Panc1 (cell line): ENCODE measurements around the gene SOX5. TPM values are rescaled to one million over a fixed set of nuclear protein-coding genes. Genes with fewer than 3 reads are reported as not detected.
"Not testable (repeated sequence)": the region's sequence is repeated elsewhere in the genome, so short reads cannot be mapped to it uniquely, and the experiment has no call there.

Experiments
- ATAC-seq: fragments of 200-7000 bp; cut with Tn5 transposase; 2 replicates; pipeline ENCODE4 v1.9.1; 2020; ENCODE audit warnings: mild to moderate bottlenecking, moderate library complexity
- BruUV-seq: library from RNA; stranded (reverse); fragments of 400-500 nt; replicated peaks from 2 replicates; lab custom pipeline; 2021; lab: Mats Ljungman, UMichigan
- CTCF ChIA-PET: fragments of 300-600 bp; sonication (Branson Sonifier 250); formaldehyde crosslinking; loops from one replicate; lab custom pipeline; 2022; ENCODE audit warnings: antibody characterized with exemption; lab: Charles Lee
- POLR2A ChIA-PET: fragments of 300-600 bp; sonication (Branson Sonifier 250); formaldehyde crosslinking; loops from one replicate; lab custom pipeline; 2022; ENCODE audit warnings: antibody characterized with exemption; lab: Charles Lee
- DNase-seq: peaks from one replicate; pipeline ENCODE4 v3.0.0-alpha.2; 2010; ENCODE audit warnings: low read depth, low spot score
- H3K27ac ChIP-seq: 2 replicates; pipeline ENCODE4 v1.5.1; 2011; ENCODE audit warnings: mild to moderate bottlenecking, low read length, inconsistent platforms
- H3K27me3 ChIP-seq: fragments of 200-500 bp; sonication (Bioruptor generic); 2 replicates; pipeline ENCODE4 v1.6.0; 2014; ENCODE audit warnings: low read length, inconsistent platforms; ENCODE audit not compliant: control insufficient read depth, insufficient read depth
- H3K36me3 ChIP-seq: fragments of 200-500 bp; sonication (Bioruptor generic); 2 replicates; pipeline ENCODE4 v1.5.1; 2014; ENCODE audit warnings: inconsistent platforms, mild to moderate bottlenecking, low read length, moderate library complexity; ENCODE audit not compliant: control insufficient read depth, insufficient read depth
- H3K4me1 ChIP-seq: 2 replicates; pipeline ENCODE4 v1.5.1; 2011; ENCODE audit warnings: inconsistent platforms, mild to moderate bottlenecking, low read length, moderate library complexity; ENCODE audit not compliant: control insufficient read depth, insufficient read depth
- H3K4me3 ChIP-seq, 2 experiments: 2 replicates each; pipeline ENCODE4 v1.5.1; 2011 to 2012; ENCODE audit warnings: low read depth in 2 of 2, low read length in 2 of 2, mild to moderate bottlenecking in 2 of 2, inconsistent platforms in 1 of 2, moderate library complexity in 1 of 2
- H3K9me3 ChIP-seq: fragments of 200-500 bp; sonication (Bioruptor generic); 2 replicates; pipeline ENCODE4 v1.5.1; 2014; ENCODE audit warnings: low read depth, mild to moderate bottlenecking, inconsistent platforms, low read length, moderate library complexity; ENCODE audit not compliant: control insufficient read depth, insufficient read depth
- CTCF ChIP-seq: fragments of 450-650 bp; IDR thresholded peaks from 2 replicates; pipeline ENCODE4 v1.5.1; 2017; ENCODE audit warnings: mild to moderate bottlenecking
- POLR2AphosphoS5 ChIP-seq: IDR thresholded peaks from 2 replicates; pipeline ENCODE4 v1.6.1; 2012; ENCODE audit warnings: mild to moderate bottlenecking, low read depth, low read length, moderate library complexity
- REST ChIP-seq, 2 experiments: IDR thresholded peaks; 2 replicates each; pipeline ENCODE4 v1.6.1; 2011 to 2012; ENCODE audit warnings: low read depth in 2 of 2, control low read depth in 1 of 2, low read length in 1 of 2, mild to moderate bottlenecking in 1 of 2, moderate library complexity in 1 of 2; ENCODE audit not compliant: insufficient read depth in 1 of 2
- SIN3A ChIP-seq: IDR thresholded peaks from 2 replicates; pipeline ENCODE4 v1.6.1; 2012; ENCODE audit warnings: low read depth, mild to moderate bottlenecking, low read length, moderate library complexity, borderline replicate concordance; ENCODE audit not compliant: insufficient read depth
- TCF7L2 ChIP-seq: IDR thresholded peaks from 2 replicates; pipeline ENCODE4 v1.6.1; 2011; ENCODE audit warnings: mild to moderate bottlenecking, low read depth, low read length, inconsistent platforms
- in situ Hi-C: cut with HindIII; loops from 2 replicates; pipeline ENCODE4 v1.10.0; 2016; ENCODE audit warnings: low sequenced_read_pairs, low pct_unique_long_range_greater_than_20kb
- intact Hi-C: fragments of 100-400 bp; cut with micrococcal nuclease; formaldehyde crosslinking; loops from one replicate; pipeline ENCODE4 v1.10.0; 2022; ENCODE audit not compliant: unreplicated experiment
- total RNA-seq: library from RNA; stranded (reverse); gene quantifications from one replicate; pipeline ENCODE4 v1.2.1, GENCODE V29; 2021; ENCODE audit not compliant: unreplicated experiment

Gene SOX5
- total RNA-seq, 1 experiment from 2014 or later, result 0.23 TPM

GRCh38 chr12:23510484-23510883 lies 439.0 kb downstream of the SOX5 start:
- BruUV-seq, result no TSS peak
- intact Hi-C loops (no loop called here), in situ Hi-C loops (no loop called here)
- ATAC-seq (no peak), DNase-seq (no peak)
- TF ChIP-seq REST (IDR thresholded peaks at IDR 0.05; ENCODE audit: insufficient read depth in 1 of 2, low read depth in 2 of 2, low read length in 1 of 2) (no peak), TCF7L2 (no peak), CTCF (no peak), POLR2AphosphoS5 (no peak), SIN3A (no peak)
- H3K27ac ChIP-seq, result no peak overlapping the region
- no peaks in the 10 kb centered on the region for H3K4me1 ChIP-seq
- H3K4me3 ChIP-seq, result no peak overlapping the region
- H3K36me3 ChIP-seq, result no peaks in the 10 kb centered on the region
- no peaks in the 10 kb centered on the region for H3K9me3 ChIP-seq
- ChIA-PET CTCF (no interaction called here), POLR2A (no interaction called here)
- no peaks in the 10 kb centered on the region for H3K27me3 ChIP-seq

GRCh38 chr12:23509832-23510231 lies 439.6 kb downstream of the SOX5 start:
- H3K36me3 ChIP-seq, in situ Hi-C loops, H3K27ac ChIP-seq, H3K4me1 ChIP-seq, POLR2A ChIA-PET, DNase-seq, CTCF ChIA-PET, intact Hi-C loops, H3K27me3 ChIP-seq, ATAC-seq, H3K9me3 ChIP-seq, H3K4me3 ChIP-seq, BruUV-seq: not testable (repeated sequence)

- H3K9me3 ChIP-seq, in situ Hi-C loops, ATAC-seq, POLR2A ChIA-PET, intact Hi-C loops, H3K27me3 ChIP-seq, CTCF ChIA-PET, H3K4me3 ChIP-seq, H3K36me3 ChIP-seq, BruUV-seq, H3K27ac ChIP-seq, H3K4me1 ChIP-seq, DNase-seq: not testable (repeated sequence)
These were observed 441.7 kb downstream of the SOX5 start for GRCh38 chr12:23507785-23508184.

GRCh38 chr12:23505736-23506135 lies 443.7 kb downstream of the SOX5 start:
- DNase-seq, ATAC-seq, intact Hi-C loops, H3K27ac ChIP-seq, H3K36me3 ChIP-seq, in situ Hi-C loops, H3K4me1 ChIP-seq, H3K9me3 ChIP-seq, H3K4me3 ChIP-seq, CTCF ChIA-PET, H3K27me3 ChIP-seq, BruUV-seq, POLR2A ChIA-PET: not testable (repeated sequence)
